Measurements from ENCODE around the gene APOL4. TPM values are rescaled to one million over a fixed set of nuclear protein-coding genes. Genes with fewer than 3 reads are reported as not detected.
"Not testable (repeated sequence)": the region's sequence is repeated elsewhere in the genome, so short reads cannot be mapped to it uniquely, and the experiment has no call there.

APOL4 gene
- total and polyA plus RNA-seq, 7 donors, result 1.2 to 14.0 (median 4.8) TPM

- Histone ChIP-seq H3K27me3 (no peaks in the 10 kb centered on the region), H3K27ac (peak overlapping the region; percentile 18 to 75 (median 59)), H3K36me3 (no peaks in the 10 kb centered on the region), H3K4me3 (no peak overlapping the region), H3K9me3 (no peaks in the 10 kb centered on the region), H3K4me1 (peaks cover 0 to 15% (median 0%) of the 10 kb centered on the region in 4 donors)
- intact Hi-C loops (cut with DNase I), result no loop called here
- peak; percentile 93 for DNase-seq
- 77 to 81% methylated on average over 17 of the region's 17 CpGs for WGBS, 2 donors
- TF ChIP-seq EP300 (IDR thresholded peaks at IDR 0.05) (no peak), POLR2AphosphoS5 (IDR thresholded peaks at IDR 0.05) (peak; percentile 21 to 61 (median 56))
Observed at GRCh38 chr22:36191106-36191836, 10.3 kb downstream of the APOL4 start.

GRCh38 chr22:36187862-36188261, 13.7 kb downstream of the APOL4 start:
- H3K9me3 ChIP-seq; H3K27me3 ChIP-seq; H3K27ac ChIP-seq; intact Hi-C loops (cut with DNase I); H3K36me3 ChIP-seq; DNase-seq; H3K4me3 ChIP-seq: not testable (repeated sequence)
- peaks cover 0 to 15% (median 0%) of the 10 kb centered on the region in 4 donors for H3K4me1 ChIP-seq
- 94 to 96% methylated on average over 3 of the region's 6 CpGs for WGBS, 2 donors

DNA sequence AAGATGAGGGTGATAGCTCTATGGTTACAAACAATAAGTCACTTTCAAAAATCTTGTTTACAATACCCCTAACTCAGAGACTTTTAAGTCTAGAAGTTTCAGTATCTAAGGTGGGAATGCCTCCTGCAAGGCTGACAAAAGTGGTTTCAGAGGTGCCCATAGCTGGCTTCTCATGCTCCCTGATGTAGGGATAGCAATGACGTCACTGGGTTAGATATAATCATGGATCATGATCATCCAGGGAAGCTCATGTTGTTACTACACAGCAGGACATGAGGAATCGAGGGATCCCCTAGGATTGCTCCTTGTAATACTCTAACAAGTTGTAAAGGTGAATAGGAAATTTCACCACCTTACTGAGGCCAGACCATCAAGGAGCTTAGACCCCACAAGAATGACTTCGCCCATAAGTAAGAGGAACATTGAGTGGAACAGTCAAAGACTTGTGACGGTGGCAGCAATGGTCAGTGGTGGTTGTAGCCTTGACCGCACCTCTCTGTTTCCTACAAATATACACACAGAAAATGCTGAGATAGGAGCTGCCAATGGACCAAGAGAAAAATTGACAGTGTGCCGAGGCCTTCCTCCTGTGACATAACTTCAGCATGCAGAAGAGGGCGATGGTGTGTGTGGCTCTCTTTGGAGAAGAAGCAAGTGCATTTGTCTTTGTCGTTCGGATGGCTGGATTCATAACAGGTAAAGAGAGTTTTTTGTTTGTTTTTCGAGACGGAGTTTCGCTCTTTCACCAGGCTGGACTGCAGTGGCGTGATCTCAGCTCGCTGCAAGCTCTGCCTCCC, 15.6 kb downstream of the APOL4 start:
- no peak for DNase-seq
- H3K36me3 ChIP-seq, result no peaks in the 10 kb centered on the region
- no peak overlapping the region for H3K4me3 ChIP-seq
- intact Hi-C loops (cut with DNase I), result no loop called here
- TF ChIP-seq POLR2A (IDR thresholded peaks at IDR 0.05) (no peak), EP300 (IDR thresholded peaks at IDR 0.05) (no peak), POLR2AphosphoS5 (IDR thresholded peaks at IDR 0.05) (no peak)
- TF ChIP-seq, protein P1, sequence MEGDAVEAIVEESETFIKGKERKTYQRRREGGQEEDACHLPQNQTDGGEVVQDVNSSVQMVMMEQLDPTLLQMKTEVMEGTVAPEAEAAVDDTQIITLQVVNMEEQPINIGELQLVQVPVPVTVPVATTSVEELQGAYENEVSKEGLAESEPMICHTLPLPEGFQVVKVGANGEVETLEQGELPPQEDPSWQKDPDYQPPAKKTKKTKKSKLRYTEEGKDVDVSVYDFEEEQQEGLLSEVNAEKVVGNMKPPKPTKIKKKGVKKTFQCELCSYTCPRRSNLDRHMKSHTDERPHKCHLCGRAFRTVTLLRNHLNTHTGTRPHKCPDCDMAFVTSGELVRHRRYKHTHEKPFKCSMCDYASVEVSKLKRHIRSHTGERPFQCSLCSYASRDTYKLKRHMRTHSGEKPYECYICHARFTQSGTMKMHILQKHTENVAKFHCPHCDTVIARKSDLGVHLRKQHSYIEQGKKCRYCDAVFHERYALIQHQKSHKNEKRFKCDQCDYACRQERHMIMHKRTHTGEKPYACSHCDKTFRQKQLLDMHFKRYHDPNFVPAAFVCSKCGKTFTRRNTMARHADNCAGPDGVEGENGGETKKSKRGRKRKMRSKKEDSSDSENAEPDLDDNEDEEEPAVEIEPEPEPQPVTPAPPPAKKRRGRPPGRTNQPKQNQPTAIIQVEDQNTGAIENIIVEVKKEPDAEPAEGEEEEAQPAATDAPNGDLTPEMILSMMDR (IDR thresholded peaks at IDR 0.05), result no peak
- H3K27me3 ChIP-seq, result no peaks in the 10 kb centered on the region
- no peaks in the 10 kb centered on the region for H3K9me3 ChIP-seq
- 85 to 86% methylated on average over 14 of the region's 14 CpGs for WGBS, 2 donors
- H3K4me1 ChIP-seq, result peaks cover 0 to 6% (median 0%) of the 10 kb centered on the region in 4 donors
- H3K27ac ChIP-seq, result no peak overlapping the region

DNA sequence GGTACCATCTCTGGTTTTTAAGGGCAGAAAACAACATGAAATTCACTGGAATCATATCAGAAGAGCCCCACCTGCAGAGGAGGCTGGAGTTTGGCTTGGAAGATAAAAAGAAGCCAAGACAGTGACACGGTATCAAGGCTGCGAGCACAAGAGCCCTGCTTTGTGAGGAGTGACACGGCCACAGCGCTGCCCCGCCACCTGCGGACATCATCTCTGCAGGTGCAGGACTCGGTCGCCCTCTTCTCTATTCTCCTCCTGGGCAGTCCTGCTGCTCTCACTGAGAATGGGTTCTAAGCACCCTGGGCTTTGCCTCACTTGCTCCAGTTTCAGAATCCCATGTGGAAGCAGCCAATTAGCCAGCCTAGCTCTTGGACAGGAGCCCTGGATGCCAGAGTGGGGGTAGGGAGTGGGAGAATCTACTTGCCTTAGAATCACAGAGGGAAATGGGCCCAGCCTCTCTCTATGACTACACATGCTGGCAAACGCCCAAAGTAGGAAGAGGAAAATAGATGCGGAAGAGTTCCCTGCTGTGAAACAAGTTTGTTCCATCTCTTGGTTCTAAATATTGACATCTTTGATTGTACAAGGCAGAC, 17.1 kb downstream of the APOL4 start:
- TF ChIP-seq POLR2A (IDR thresholded peaks at IDR 0.05) (no peak), POLR2AphosphoS5 (IDR thresholded peaks at IDR 0.05) (no peak), EP300 (IDR thresholded peaks at IDR 0.05) (no peak)
- TF ChIP-seq, protein P1 (IDR thresholded peaks at IDR 0.05), result no peak
- intact Hi-C loops (cut with DNase I), result no loop called here
- Histone ChIP-seq H3K27me3 (no peaks in the 10 kb centered on the region), H3K36me3 (no peaks in the 10 kb centered on the region), H3K4me3 (no peak overlapping the region), H3K27ac (no peak overlapping the region), H3K4me1 (peaks cover 0 to 8% (median 0%) of the 10 kb centered on the region in 4 donors), H3K9me3 (no peaks in the 10 kb centered on the region)
- WGBS, 2 donors, result 80% methylated on average over 10 of the region's 10 CpGs
- no peak for DNase-seq

DNA sequence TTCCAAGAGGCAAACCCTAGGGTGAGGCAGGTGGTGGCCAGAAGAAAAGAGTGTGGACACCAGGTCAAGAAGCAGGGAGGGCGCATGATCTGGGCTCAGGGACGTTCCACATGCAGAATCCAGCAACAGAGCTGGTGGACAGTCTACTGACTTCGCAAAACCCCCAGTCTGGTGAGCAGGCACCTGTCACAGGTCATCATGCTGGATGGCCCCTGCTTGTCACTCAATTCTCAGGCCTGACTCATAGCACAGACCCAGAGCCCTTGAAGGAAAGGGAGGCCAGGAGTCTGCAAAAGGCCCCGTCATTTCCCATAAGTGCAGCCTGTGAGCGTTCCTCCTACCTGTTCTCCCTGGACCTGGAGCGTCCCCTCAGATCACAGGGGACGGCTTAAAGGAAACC, 18.2 kb downstream of the APOL4 start:
- H3K4me3 ChIP-seq, result no peak overlapping the region
- no peaks in the 10 kb centered on the region for H3K27me3 ChIP-seq
- TF ChIP-seq, protein P1 (IDR thresholded peaks at IDR 0.05), result no peak
- no peak for TF ChIP-seq POLR2A (IDR thresholded peaks at IDR 0.05)
- TF ChIP-seq POLR2AphosphoS5 (IDR thresholded peaks at IDR 0.05), result no peak
- TF ChIP-seq EP300 (IDR thresholded peaks at IDR 0.05), result no peak
- no peak for DNase-seq
- H3K4me1 ChIP-seq, result peaks cover 0 to 8% (median 0%) of the 10 kb centered on the region in 4 donors
- H3K36me3 ChIP-seq, result no peaks in the 10 kb centered on the region
- intact Hi-C loops (cut with DNase I), result no loop called here
- H3K9me3 ChIP-seq, result no peaks in the 10 kb centered on the region
- 92 to 94% methylated on average over 7 of the region's 7 CpGs for WGBS, 2 donors
- no peak overlapping the region for H3K27ac ChIP-seq

Data from sigmoid colon (tissue), 7 donors.